CD8-positive, alpha-beta memory T cell (primary cell): ENCODE data around the gene CNTN6. TPM values are rescaled to one million over a fixed set of nuclear protein-coding genes. Genes with fewer than 3 reads are reported as not detected.

ENCODE experiments used
- CTCF ChIA-PET: fragments of 350-600 bp; sonication (Branson Sonifier 250); formaldehyde crosslinking; loops from one replicate; lab custom pipeline; 2021; ENCODE audit warnings: antibody characterized with exemption; lab: Charles Lee
- POLR2A ChIA-PET: fragments of 350-600 bp; sonication (Branson Sonifier 250); formaldehyde crosslinking; loops from one replicate; lab custom pipeline; 2021; ENCODE audit warnings: antibody characterized with exemption; lab: Charles Lee
- DNase-seq, 5 donors: peaks; one replicate each; pipeline versions ENCODE4 v3.0.0 to v3.0.0-alpha.2; 2020 to 2022; ENCODE audit warnings: mixed read lengths in 1 of 5
- H3K27ac ChIP-seq: one replicate; pipeline ENCODE4 v1.7.0; 2013; ENCODE audit warnings: low read depth, mild to moderate bottlenecking, low read length, moderate library complexity
- H3K27me3 ChIP-seq: 2 replicates; pipeline ENCODE4 v1.7.0; 2013; ENCODE audit warnings: low read length, mild to moderate bottlenecking; ENCODE audit not compliant: insufficient read depth, poor library complexity, severe bottlenecking
- H3K36me3 ChIP-seq: 2 replicates; pipeline ENCODE4 v1.7.0; 2013; ENCODE audit warnings: mild to moderate bottlenecking, low read length, moderate library complexity; ENCODE audit not compliant: insufficient read depth
- H3K4me1 ChIP-seq: 2 replicates; pipeline ENCODE4 v1.7.0; 2013; ENCODE audit warnings: mild to moderate bottlenecking, low read length, moderate library complexity; ENCODE audit not compliant: insufficient read depth
- H3K4me3 ChIP-seq: 2 replicates; pipeline ENCODE4 v1.7.0; 2013; ENCODE audit warnings: mild to moderate bottlenecking, low read length
- H3K9me3 ChIP-seq: 2 replicates; pipeline ENCODE4 v1.7.0; 2013; ENCODE audit warnings: mild to moderate bottlenecking, low read length
- H3K27ac Mint-ChIP-seq, 8 donors: one replicate each; pipeline ENCODE4 v1.8.0; 2020 to 2021; ENCODE audit warnings: mixed read lengths in 8 of 8, mild to moderate bottlenecking in 6 of 8, inconsistent platforms in 3 of 8, moderate library complexity in 3 of 8
- H3K27me3 Mint-ChIP-seq, 2 donors: one replicate each; pipeline ENCODE4 v1.8.0; 2020 to 2021; ENCODE audit warnings: mixed read lengths in 2 of 2, mild to moderate bottlenecking in 1 of 2, moderate library complexity in 1 of 2
- H3K36me3 Mint-ChIP-seq, 3 donors: one replicate each; pipeline ENCODE4 v1.8.0; 2020 to 2021; ENCODE audit warnings: mixed read lengths in 3 of 3, inconsistent platforms in 1 of 3, mild to moderate bottlenecking in 1 of 3
- H3K4me1 Mint-ChIP-seq, 3 donors: one replicate each; pipeline ENCODE4 v1.8.0; 2020 to 2021; ENCODE audit warnings: mixed read lengths in 3 of 3, inconsistent platforms in 1 of 3, mild to moderate bottlenecking in 1 of 3
- H3K4me3 Mint-ChIP-seq, 7 donors: one replicate each; pipeline ENCODE4 v1.8.0; 2020 to 2021; ENCODE audit warnings: mixed read lengths in 7 of 7, mild to moderate bottlenecking in 6 of 7, moderate library complexity in 4 of 7, inconsistent platforms in 2 of 7
- H3K9me3 Mint-ChIP-seq, 5 donors: one replicate each; pipeline ENCODE4 v1.8.0; 2020 to 2022; ENCODE audit warnings: mixed read lengths in 5 of 5, mild to moderate bottlenecking in 3 of 5, moderate library complexity in 2 of 5, inconsistent platforms in 1 of 5
- polyA plus RNA-seq: library from polyadenylated mRNA; unstranded; fragments of 300-500 nt; fragmentation: Illumina TruSeq; gene quantifications from one replicate; pipeline ENCODE4 v1.2.3, GENCODE V29; 2021
- total RNA-seq, 2 experiments: library from RNA; stranded (reverse); gene quantifications; one replicate each; pipeline ENCODE4 v1.2.3, GENCODE V29; 2021

CNTN6 gene
- total and polyA plus RNA-seq, 3 experiments from 2014 or later, result not detected

DNA sequence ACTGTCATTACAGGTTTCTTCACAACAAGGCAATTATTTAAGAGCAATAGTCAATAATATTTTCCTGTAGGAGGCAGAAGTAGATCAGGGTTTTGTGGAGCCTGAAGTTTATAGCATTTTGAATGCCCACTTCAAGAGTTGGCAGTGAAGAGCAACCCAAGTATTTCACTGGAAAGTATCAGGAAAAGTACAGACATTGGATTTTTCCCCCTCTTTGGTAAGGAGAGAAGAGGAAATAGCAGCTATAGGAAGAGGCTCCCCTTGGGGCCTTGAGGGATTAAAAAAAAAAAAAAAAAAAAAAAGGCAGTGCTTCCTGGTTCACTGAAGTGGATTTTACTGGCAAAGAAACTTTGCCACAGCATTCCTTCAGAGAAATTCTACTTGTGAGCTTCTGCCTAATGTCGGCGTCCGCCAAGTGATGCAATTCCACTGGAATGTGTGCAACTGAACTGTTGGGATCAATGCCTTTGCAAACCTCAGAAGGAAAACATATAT, 5.7 kb upstream of the CNTN6 start:
- no peaks in the 10 kb centered on the region for H3K36me3 Mint-ChIP-seq
- no peak for DNase-seq
- no peaks in the 10 kb centered on the region for H3K4me1 Mint-ChIP-seq
- ChIA-PET CTCF (no interaction called here), POLR2A (no interaction called here)
- no peaks in the 10 kb centered on the region for H3K27me3 ChIP-seq
- no peaks in the 10 kb centered on the region for H3K9me3 ChIP-seq
- no peak overlapping the region for H3K4me3 ChIP-seq
- H3K4me3 Mint-ChIP-seq, result no peak overlapping the region
- no peaks in the 10 kb centered on the region for H3K36me3 ChIP-seq
- peaks cover 0 to 2% of the 10 kb centered on the region in 2 donors for H3K27me3 Mint-ChIP-seq
- H3K27ac Mint-ChIP-seq, result no peak overlapping the region
- peaks cover 2 to 25% (median 6%) of the 10 kb centered on the region in 5 donors for H3K9me3 Mint-ChIP-seq
- no peaks in the 10 kb centered on the region for H3K4me1 ChIP-seq
- no peak overlapping the region for H3K27ac ChIP-seq

DNA sequence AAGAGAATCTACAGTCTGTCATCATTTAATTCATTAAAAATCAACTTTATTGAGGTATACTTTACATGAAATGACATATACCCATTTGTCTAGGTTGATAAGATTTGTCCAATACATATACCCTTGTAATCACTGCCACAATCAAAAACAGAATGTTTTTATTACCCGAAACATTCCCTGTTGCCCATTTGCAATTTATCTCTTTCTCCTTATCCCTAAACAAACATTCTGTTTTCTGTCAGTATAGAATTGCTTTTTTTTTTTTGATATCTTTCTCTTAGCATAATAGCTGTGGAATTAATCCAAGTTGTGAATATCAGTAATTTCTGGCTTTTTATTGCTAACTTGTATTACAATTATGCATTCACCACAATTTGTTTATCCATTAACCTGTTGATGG, 4.3 kb upstream of the CNTN6 start:
- ChIA-PET CTCF (no interaction called here), POLR2A (no interaction called here)
- Histone ChIP-seq H3K27me3 (no peaks in the 10 kb centered on the region), H3K4me3 (no peak overlapping the region), H3K9me3 (no peaks in the 10 kb centered on the region), H3K27ac (no peak overlapping the region), H3K4me1 (no peaks in the 10 kb centered on the region), H3K36me3 (no peaks in the 10 kb centered on the region)
- peaks cover 0 to 2% of the 10 kb centered on the region in 2 donors for H3K27me3 Mint-ChIP-seq
- H3K9me3 Mint-ChIP-seq, result peaks cover 2 to 31% (median 9%) of the 10 kb centered on the region in 5 donors
- DNase-seq, result no peak
- no peaks in the 10 kb centered on the region for H3K4me1 Mint-ChIP-seq
- H3K27ac Mint-ChIP-seq, result no peak overlapping the region
- H3K36me3 Mint-ChIP-seq, result no peaks in the 10 kb centered on the region
- H3K4me3 Mint-ChIP-seq, result no peak overlapping the region

- H3K27ac ChIP-seq, result no peak overlapping the region
- no peak for DNase-seq
- H3K36me3 ChIP-seq, result no peaks in the 10 kb centered on the region
- H3K4me3 ChIP-seq, result no peak overlapping the region
- POLR2A ChIA-PET, result no interaction called here
- H3K27me3 ChIP-seq, result no peaks in the 10 kb centered on the region
- CTCF ChIA-PET, result no interaction called here
- H3K27ac Mint-ChIP-seq, result no peak overlapping the region
- peaks cover 0 to 2% of the 10 kb centered on the region in 2 donors for H3K27me3 Mint-ChIP-seq
- H3K4me3 Mint-ChIP-seq, result no peak overlapping the region
- H3K9me3 ChIP-seq, result no peaks in the 10 kb centered on the region
- H3K4me1 Mint-ChIP-seq, result no peaks in the 10 kb centered on the region
- H3K9me3 Mint-ChIP-seq, result peaks cover 7 to 27% (median 11%) of the 10 kb centered on the region in 5 donors
- H3K4me1 ChIP-seq, result no peaks in the 10 kb centered on the region
- H3K36me3 Mint-ChIP-seq, result no peaks in the 10 kb centered on the region
Observed at GRCh38 chr3:1091286-1091685, 1.5 kb upstream of the CNTN6 start.

GRCh38 chr3:1092061-1092460, 763 bp upstream of the CNTN6 start:
- Histone ChIP-seq H3K36me3 (no peaks in the 10 kb centered on the region), H3K9me3 (no peaks in the 10 kb centered on the region), H3K4me1 (no peaks in the 10 kb centered on the region), H3K27me3 (no peaks in the 10 kb centered on the region), H3K4me3 (no peak overlapping the region), H3K27ac (no peak overlapping the region)
- peaks cover 0 to 2% of the 10 kb centered on the region in 2 donors for H3K27me3 Mint-ChIP-seq
- no peak overlapping the region for H3K4me3 Mint-ChIP-seq
- no peak overlapping the region for H3K27ac Mint-ChIP-seq
- POLR2A ChIA-PET, result no interaction called here
- CTCF ChIA-PET, result no interaction called here
- no peaks in the 10 kb centered on the region for H3K4me1 Mint-ChIP-seq
- no peaks in the 10 kb centered on the region for H3K36me3 Mint-ChIP-seq
- peaks cover 7 to 26% (median 11%) of the 10 kb centered on the region in 5 donors for H3K9me3 Mint-ChIP-seq
- DNase-seq, result no peak

GRCh38 chr3:1093217-1093616, 393 bp downstream of the CNTN6 start:
- Mint-ChIP-seq H3K36me3 (no peaks in the 10 kb centered on the region), H3K9me3 (peaks cover 8 to 26% (median 11%) of the 10 kb centered on the region in 5 donors), H3K27me3 (peaks cover 0 to 2% of the 10 kb centered on the region in 2 donors), H3K4me1 (no peaks in the 10 kb centered on the region), H3K4me3 (no peak overlapping the region), H3K27ac (no peak overlapping the region)
- CTCF ChIA-PET, result no interaction called here
- Histone ChIP-seq H3K27ac (no peak overlapping the region), H3K4me1 (no peaks in the 10 kb centered on the region), H3K36me3 (no peaks in the 10 kb centered on the region), H3K9me3 (no peaks in the 10 kb centered on the region), H3K27me3 (no peaks in the 10 kb centered on the region), H3K4me3 (no peak overlapping the region)
- POLR2A ChIA-PET, result no interaction called here
- no peak for DNase-seq

GRCh38 chr3:1103525-1103924, 10.7 kb downstream of the CNTN6 start:
- peaks cover 2 to 19% (median 6%) of the 10 kb centered on the region in 5 donors for H3K9me3 Mint-ChIP-seq
- no peak overlapping the region for H3K4me3 ChIP-seq
- no peaks in the 10 kb centered on the region for H3K36me3 ChIP-seq
- no peak overlapping the region for H3K27ac ChIP-seq
- H3K4me1 Mint-ChIP-seq, result no peaks in the 10 kb centered on the region
- H3K27me3 Mint-ChIP-seq, result no peaks in the 10 kb centered on the region
- H3K27ac Mint-ChIP-seq, result no peak overlapping the region
- H3K27me3 ChIP-seq, result no peaks in the 10 kb centered on the region
- DNase-seq, result no peak
- ChIA-PET CTCF (no interaction called here), POLR2A (no interaction called here)
- H3K4me3 Mint-ChIP-seq, result no peak overlapping the region
- no peaks in the 10 kb centered on the region for H3K36me3 Mint-ChIP-seq
- no peaks in the 10 kb centered on the region for H3K4me1 ChIP-seq
- no peaks in the 10 kb centered on the region for H3K9me3 ChIP-seq

GRCh38 chr3:1117843-1118473, 25.1 kb downstream of the CNTN6 start:
- H3K9me3 Mint-ChIP-seq, result peaks cover 7 to 39% (median 9%) of the 10 kb centered on the region in 5 donors
- no peak overlapping the region for H3K4me3 Mint-ChIP-seq
- H3K27me3 Mint-ChIP-seq, result no peaks in the 10 kb centered on the region
- Histone ChIP-seq H3K9me3 (no peaks in the 10 kb centered on the region), H3K27me3 (no peaks in the 10 kb centered on the region), H3K36me3 (no peaks in the 10 kb centered on the region), H3K4me3 (no peak overlapping the region), H3K4me1 (no peaks in the 10 kb centered on the region), H3K27ac (no peak overlapping the region)
- no peaks in the 10 kb centered on the region for H3K36me3 Mint-ChIP-seq
- no peak overlapping the region for H3K27ac Mint-ChIP-seq
- no peaks in the 10 kb centered on the region for H3K4me1 Mint-ChIP-seq
- no peak for DNase-seq
- ChIA-PET POLR2A (no interaction called here), CTCF (no interaction called here)

- H3K4me3 Mint-ChIP-seq, result no peak overlapping the region
- no peaks in the 10 kb centered on the region for H3K9me3 ChIP-seq
- ChIA-PET CTCF (no interaction called here), POLR2A (no interaction called here)
- no peak overlapping the region for H3K27ac ChIP-seq
- no peak overlapping the region for H3K4me3 ChIP-seq
- no peaks in the 10 kb centered on the region for H3K4me1 ChIP-seq
- no peak overlapping the region for H3K27ac Mint-ChIP-seq
- peaks cover 4 to 24% (median 8%) of the 10 kb centered on the region in 5 donors for H3K9me3 Mint-ChIP-seq
- no peak for DNase-seq
- no peaks in the 10 kb centered on the region for H3K27me3 ChIP-seq
- no peaks in the 10 kb centered on the region for H3K36me3 ChIP-seq
- no peaks in the 10 kb centered on the region for H3K4me1 Mint-ChIP-seq
- no peaks in the 10 kb centered on the region for H3K27me3 Mint-ChIP-seq
- no peaks in the 10 kb centered on the region for H3K36me3 Mint-ChIP-seq
Observed at GRCh38 chr3:1131166-1131565, 38.3 kb downstream of the CNTN6 start.
